Spleen (tissue), 11 donors: ENCODE results near the gene AIMP1. TPM values are rescaled to one million over a fixed set of nuclear protein-coding genes. Genes with fewer than 3 reads are reported as not detected.

Source experiments
- DNase-seq: peaks from one replicate; pipeline ENCODE4 v3.0.0-alpha.2; 2020
- H3K27ac ChIP-seq, 8 donors: fragments of 200-600 bp; sonication (generic) in 7 of 8; 1 replicate in 4 of 8; 2 replicates in 4 of 8; pipeline versions ENCODE4 v1.5.0 to v1.8.0; 2016 to 2021; ENCODE audit warnings: inconsistent platforms in 4 of 8, mild to moderate bottlenecking in 4 of 8, moderate library complexity in 1 of 8
- H3K27me3 ChIP-seq, 7 donors: fragments of 200-600 bp; sonication (generic) in 6 of 7; replicated peaks in 1 of 7; 1 replicate in 4 of 7; 2 replicates in 3 of 7; pipeline versions ENCODE4 v1.5.0 to v1.8.0; 2016 to 2021; ENCODE audit warnings: inconsistent platforms in 3 of 7, mild to moderate bottlenecking in 1 of 7
- H3K36me3 ChIP-seq, 6 donors: fragments of 200-600 bp; sonication (generic) in 5 of 6; 1 replicate in 4 of 6; 2 replicates in 2 of 6; pipeline versions ENCODE4 v1.5.0 to v1.8.0; 2016 to 2021; ENCODE audit warnings: inconsistent platforms in 2 of 6
- H3K4me1 ChIP-seq, 6 donors: fragments of 200-600 bp; sonication (generic) in 5 of 6; 1 replicate in 3 of 6; 2 replicates in 3 of 6; pipeline versions ENCODE4 v1.5.0 to v1.8.0; 2016 to 2021; ENCODE audit warnings: inconsistent platforms in 3 of 6
- H3K4me3 ChIP-seq, 8 donors: fragments of 200-600 bp; sonication (generic) in 7 of 8; 1 replicate in 4 of 8; 2 replicates in 4 of 8; pipeline versions ENCODE4 v1.5.0 to v1.8.0; 2016 to 2021; ENCODE audit warnings: inconsistent platforms in 4 of 8, mild to moderate bottlenecking in 4 of 8, moderate library complexity in 2 of 8
- H3K9me3 ChIP-seq, 8 donors: fragments of 200-600 bp; sonication (generic) in 7 of 8; 1 replicate in 4 of 8; 2 replicates in 4 of 8; pipeline versions ENCODE4 v1.5.0 to v1.8.0; 2016 to 2021; ENCODE audit warnings: inconsistent platforms in 4 of 8
- POLR2A ChIP-seq, 3 donors: fragments of 450-650 bp; IDR thresholded peaks; one replicate each; pipeline ENCODE4 v1.5.1; 2017; ENCODE audit warnings: antibody characterized with exemption in 3 of 3, mild to moderate bottlenecking in 1 of 3
- POLR2AphosphoS5 ChIP-seq, 3 donors: sonication (generic); formaldehyde crosslinking; IDR thresholded peaks; one replicate each; pipeline ENCODE4 v1.5.1; 2017; ENCODE audit warnings: antibody characterized with exemption in 3 of 3
- WGBS, 5 donors: extraction: QIAGEN DNeasy Blood & Tissue Kit in 3 of 5; methylation state at CpG; one replicate each; pipeline versions ENCODE4 v1.1.5 to v1.1.7; 2013 to 2018; 5-methylcytosine and 5-hydroxymethylcytosine counted together
- intact Hi-C: fragments of 100-400 bp; cut with DNase I; formaldehyde crosslinking; loops from one replicate; pipeline ENCODE4 v1.15.0; 2023; ENCODE audit warnings: low total_unique reads
- polyA plus RNA-seq, 3 donors: library from polyadenylated mRNA; stranded (reverse); fragments of 200-250 nt; gene quantifications; one replicate each; pipeline ENCODE4 v1.2.1, GENCODE V29; 2013
- total RNA-seq, 7 donors: library from RNA; depleted of rRNA in 3 of 7; stranded (reverse); fragments of >200 nt in 3 of 7; fragmentation: NEBNext Ultra II Directional in 4 of 7; extraction: Animal tissue kit (Norgen Biotek cat#: 25700) in 4 of 7; gene quantifications; one replicate each; pipeline versions ENCODE4 v1.1.0 to v1.2.1, GENCODE V29; 2016 to 2021
- TF ChIP-seq, protein P1 (sequence below), 11 experiments: fragments of 200-600 bp in 7 of 11; fragments of 450-650 bp in 4 of 11; sonication (generic) in 4 of 11; IDR thresholded peaks in 8 of 11; conservative IDR thresholded peaks in 3 of 11; 1 replicate in 7 of 11; 2 replicates in 4 of 11; pipeline versions ENCODE4 v1.4.0 to v1.8.0; 2016 to 2021; ENCODE audit warnings: antibody characterized with exemption in 11 of 11, inconsistent platforms in 4 of 11, mild to moderate bottlenecking in 1 of 11
- donor health status: healthy with polysubstance abuse.
- donor health status: DM: no; HTN: no; CAD: no; lungs with moderate emphysema.
- donor health status: DM: no; HTN: no; CAD: no.
- donor health status: Bipolar disorder and iron deficiency.
- donor health status: healthy.
- donor health status: DM: no; HTN: no; CAD: no.
- donor health status: DM: yes; HTN: yes; CAD: no.

AIMP1 gene
- total and polyA plus RNA-seq, 10 donors: 15.8 to 43.1 (median 29.2) TPM

DNA sequence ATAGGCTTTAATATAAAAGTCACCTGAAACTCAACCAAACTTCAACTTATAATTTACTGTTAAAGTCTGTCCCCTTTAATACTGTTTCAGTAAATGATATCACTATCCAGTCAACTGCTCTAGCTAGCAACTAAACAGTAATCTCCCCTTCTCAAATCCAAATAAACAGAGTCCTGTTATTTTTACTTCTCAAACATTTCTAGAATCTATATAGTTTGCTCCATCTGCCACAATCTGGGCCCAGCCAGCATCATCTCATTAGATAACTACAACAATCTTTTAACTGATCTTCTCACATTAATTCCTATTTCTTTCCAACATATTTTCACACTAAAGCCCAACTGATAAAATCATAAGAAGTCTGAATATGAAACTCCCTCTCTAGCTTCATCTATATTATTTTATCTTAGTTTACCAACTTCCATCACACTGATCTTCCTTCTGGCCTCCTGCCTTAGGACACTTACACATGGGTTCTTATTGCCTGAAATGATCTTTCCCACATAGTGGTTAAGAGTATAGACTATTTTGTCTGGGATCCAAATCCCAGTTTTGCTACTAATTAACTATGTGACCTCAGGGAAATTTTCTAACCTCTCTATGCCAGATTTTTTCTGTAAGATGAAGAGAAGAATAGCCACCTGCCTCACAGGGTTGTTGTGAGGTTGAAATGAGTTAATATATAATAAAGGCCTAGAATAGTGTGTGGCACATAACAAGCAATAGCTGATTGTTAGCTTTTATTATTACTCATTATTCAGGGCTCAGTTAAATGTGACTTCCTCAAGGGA, 18.9 kb upstream of the AIMP1 start:
- intact Hi-C loops: no loop called here
- TF ChIP-seq, protein P1, sequence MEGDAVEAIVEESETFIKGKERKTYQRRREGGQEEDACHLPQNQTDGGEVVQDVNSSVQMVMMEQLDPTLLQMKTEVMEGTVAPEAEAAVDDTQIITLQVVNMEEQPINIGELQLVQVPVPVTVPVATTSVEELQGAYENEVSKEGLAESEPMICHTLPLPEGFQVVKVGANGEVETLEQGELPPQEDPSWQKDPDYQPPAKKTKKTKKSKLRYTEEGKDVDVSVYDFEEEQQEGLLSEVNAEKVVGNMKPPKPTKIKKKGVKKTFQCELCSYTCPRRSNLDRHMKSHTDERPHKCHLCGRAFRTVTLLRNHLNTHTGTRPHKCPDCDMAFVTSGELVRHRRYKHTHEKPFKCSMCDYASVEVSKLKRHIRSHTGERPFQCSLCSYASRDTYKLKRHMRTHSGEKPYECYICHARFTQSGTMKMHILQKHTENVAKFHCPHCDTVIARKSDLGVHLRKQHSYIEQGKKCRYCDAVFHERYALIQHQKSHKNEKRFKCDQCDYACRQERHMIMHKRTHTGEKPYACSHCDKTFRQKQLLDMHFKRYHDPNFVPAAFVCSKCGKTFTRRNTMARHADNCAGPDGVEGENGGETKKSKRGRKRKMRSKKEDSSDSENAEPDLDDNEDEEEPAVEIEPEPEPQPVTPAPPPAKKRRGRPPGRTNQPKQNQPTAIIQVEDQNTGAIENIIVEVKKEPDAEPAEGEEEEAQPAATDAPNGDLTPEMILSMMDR (IDR thresholded peaks at IDR 0.05 in 8 of 11, conservative IDR thresholded peaks at IDR 0.05 in 3 of 11): no peak
- TF ChIP-seq POLR2AphosphoS5 (IDR thresholded peaks at IDR 0.05) (no peak), POLR2A (IDR thresholded peaks at IDR 0.05) (no peak)
- H3K9me3 ChIP-seq: no peaks in the 10 kb centered on the region
- H3K4me3 ChIP-seq: no peak overlapping the region
- H3K27me3 ChIP-seq: no peaks in the 10 kb centered on the region
- no peak for DNase-seq
- no peak overlapping the region for H3K27ac ChIP-seq
- H3K4me1 ChIP-seq: no peaks in the 10 kb centered on the region
- H3K36me3 ChIP-seq: peaks cover 0 to 92% (median 30%) of the 10 kb centered on the region in 6 donors

GRCh38 chr4:106299977-106300376, 16.4 kb upstream of the AIMP1 start:
- Histone ChIP-seq H3K27ac (no peak overlapping the region), H3K9me3 (no peaks in the 10 kb centered on the region), H3K36me3 (peaks cover 0 to 85% (median 11%) of the 10 kb centered on the region in 6 donors), H3K27me3 (no peaks in the 10 kb centered on the region), H3K4me3 (no peak overlapping the region), H3K4me1 (no peaks in the 10 kb centered on the region)
- DNase-seq: no peak
- TF ChIP-seq, protein P1 (IDR thresholded peaks at IDR 0.05 in 8 of 11, conservative IDR thresholded peaks at IDR 0.05 in 3 of 11): no peak
- TF ChIP-seq POLR2A (IDR thresholded peaks at IDR 0.05) (no peak), POLR2AphosphoS5 (IDR thresholded peaks at IDR 0.05) (no peak)
- intact Hi-C loops: no loop called here
- 84 to 94% (median 90%) methylated on average over 4 of the region's 4 CpGs for WGBS, 5 donors

DNA sequence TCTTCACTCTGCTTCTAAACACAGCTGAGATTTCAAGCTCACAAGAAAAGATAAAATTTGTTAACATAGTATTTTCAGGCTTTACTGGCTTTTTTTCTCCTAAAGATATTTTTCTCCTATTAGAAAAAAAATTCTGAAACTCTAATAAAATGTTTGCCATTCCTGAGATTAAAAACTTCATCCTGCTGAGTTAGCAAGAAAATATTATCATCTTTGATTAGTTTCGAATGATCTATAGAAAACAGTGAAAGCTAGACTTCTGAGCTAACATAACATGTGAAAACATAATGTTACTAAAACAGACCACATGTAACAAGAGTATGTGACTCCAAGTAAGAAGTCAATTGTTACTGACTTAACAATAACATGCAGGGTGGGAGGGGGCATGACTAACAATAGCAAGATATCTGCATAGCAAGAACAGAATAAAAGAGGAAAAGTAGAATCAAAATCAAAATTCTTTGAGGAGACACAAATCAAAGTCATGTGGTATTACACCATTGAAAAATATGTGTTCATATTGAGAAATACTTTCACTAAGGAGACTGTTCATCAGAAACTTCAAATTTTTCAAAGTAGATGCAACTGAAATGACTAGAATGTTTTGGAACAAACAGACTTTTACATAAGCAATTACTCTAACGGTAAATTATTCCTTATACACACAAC, 14.8 kb upstream of the AIMP1 start:
- Histone ChIP-seq H3K4me1 (no peaks in the 10 kb centered on the region), H3K27me3 (no peaks in the 10 kb centered on the region), H3K4me3 (no peak overlapping the region), H3K36me3 (peaks cover 0 to 81% (median 8%) of the 10 kb centered on the region in 6 donors), H3K27ac (no peak overlapping the region), H3K9me3 (no peaks in the 10 kb centered on the region)
- TF ChIP-seq, protein P1 (IDR thresholded peaks at IDR 0.05 in 8 of 11, conservative IDR thresholded peaks at IDR 0.05 in 3 of 11): no peak
- no peak for TF ChIP-seq POLR2A (IDR thresholded peaks at IDR 0.05)
- no peak for TF ChIP-seq POLR2AphosphoS5 (IDR thresholded peaks at IDR 0.05)
- no peak for DNase-seq
- 89 to 97% (median 96%) methylated on average over 2 of the region's 2 CpGs for WGBS, 5 donors
- intact Hi-C loops: no loop called here

DNA sequence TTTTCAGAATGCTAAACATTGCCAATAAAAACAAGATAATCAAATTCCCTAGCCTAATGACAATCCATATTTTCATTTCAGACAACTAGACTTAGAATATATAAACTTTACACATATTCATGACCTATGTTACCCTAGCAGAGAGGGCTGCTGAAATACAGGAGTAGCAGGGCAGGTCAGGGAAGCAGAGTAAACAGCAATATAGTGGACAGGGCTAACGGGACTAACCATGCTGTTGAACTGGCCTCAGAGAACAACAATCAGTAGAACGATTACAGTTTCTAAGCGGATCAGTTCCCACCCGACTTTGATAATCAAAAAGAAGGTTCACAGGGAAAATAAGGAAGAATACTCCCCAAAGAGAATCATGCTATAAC, 14.3 kb upstream of the AIMP1 start:
- 94 to 97% (median 96%) methylated on average over 4 of the region's 4 CpGs for WGBS, 5 donors
- no peak for DNase-seq
- no peak for TF ChIP-seq POLR2A (IDR thresholded peaks at IDR 0.05)
- TF ChIP-seq, protein P1 (IDR thresholded peaks at IDR 0.05 in 8 of 11, conservative IDR thresholded peaks at IDR 0.05 in 3 of 11): no peak
- no peak for TF ChIP-seq POLR2AphosphoS5 (IDR thresholded peaks at IDR 0.05)
- H3K9me3 ChIP-seq: no peaks in the 10 kb centered on the region
- H3K4me1 ChIP-seq: no peaks in the 10 kb centered on the region
- H3K36me3 ChIP-seq: peaks cover 0 to 82% (median 8%) of the 10 kb centered on the region in 6 donors
- H3K27ac ChIP-seq: no peak overlapping the region
- no peaks in the 10 kb centered on the region for H3K27me3 ChIP-seq
- H3K4me3 ChIP-seq: no peak overlapping the region
- intact Hi-C loops: no loop called here
